Umbilical cord (tissue), 2 donors: ENCODE results near the gene OR2A25. TPM values are rescaled to one million over a fixed set of nuclear protein-coding genes. Genes with fewer than 3 reads are reported as not detected.
"Not testable (repeated sequence)": the region's sequence is repeated elsewhere in the genome, so short reads cannot be mapped to it uniquely, and the experiment has no call there.

Source experiments
- DNase-seq: peaks from one replicate; pipeline ENCODE4 v3.0.0-alpha.2; 2015; ENCODE audit warnings: low spot score
- total RNA-seq: library from RNA; depleted of rRNA; stranded (reverse); fragments of >200 nt; gene quantifications from one replicate; pipeline ENCODE4 v1.2.3, GENCODE V29; 2014; ENCODE audit warnings: low replicate concordance; ENCODE audit not compliant: insufficient read depth

OR2A25 gene, protein sequence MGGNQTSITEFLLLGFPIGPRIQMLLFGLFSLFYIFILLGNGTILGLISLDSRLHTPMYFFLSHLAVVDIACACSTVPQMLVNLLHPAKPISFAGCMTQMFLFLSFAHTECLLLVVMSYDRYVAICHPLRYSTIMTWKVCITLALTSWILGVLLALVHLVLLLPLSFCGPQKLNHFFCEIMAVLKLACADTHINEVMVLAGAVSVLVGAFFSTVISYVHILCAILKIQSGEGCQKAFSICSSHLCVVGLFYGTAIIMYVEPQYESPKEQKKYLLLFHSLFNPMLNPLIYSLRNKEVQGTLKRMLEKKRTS
- total RNA-seq, result 7.9 TPM

DNA sequence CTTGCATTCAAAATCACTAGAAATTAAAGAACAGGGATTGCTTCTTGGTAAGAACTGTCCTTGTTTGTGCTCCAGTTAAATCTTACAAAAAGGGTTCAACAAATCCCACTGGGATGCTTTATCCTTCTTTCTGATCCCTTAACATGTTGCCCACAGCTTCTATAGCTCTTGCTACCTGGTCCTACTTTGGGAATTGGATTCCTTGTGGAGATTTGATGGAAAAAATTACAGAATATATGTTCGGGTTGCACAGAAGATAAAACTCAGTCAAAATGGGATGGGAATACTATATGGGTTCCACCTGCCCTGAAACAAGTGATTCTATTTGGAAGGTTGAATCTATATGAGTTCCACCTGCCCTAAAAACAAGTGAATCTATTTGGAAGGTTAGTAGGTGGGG, at the start of gene OR2A25:
Gene OR2A25 (plus strand): TSS at position 301 of the 400 bp plus-strand sequence. CDS start 4,409 bp downstream, outside the sequence.
- no peak for DNase-seq

DNA sequence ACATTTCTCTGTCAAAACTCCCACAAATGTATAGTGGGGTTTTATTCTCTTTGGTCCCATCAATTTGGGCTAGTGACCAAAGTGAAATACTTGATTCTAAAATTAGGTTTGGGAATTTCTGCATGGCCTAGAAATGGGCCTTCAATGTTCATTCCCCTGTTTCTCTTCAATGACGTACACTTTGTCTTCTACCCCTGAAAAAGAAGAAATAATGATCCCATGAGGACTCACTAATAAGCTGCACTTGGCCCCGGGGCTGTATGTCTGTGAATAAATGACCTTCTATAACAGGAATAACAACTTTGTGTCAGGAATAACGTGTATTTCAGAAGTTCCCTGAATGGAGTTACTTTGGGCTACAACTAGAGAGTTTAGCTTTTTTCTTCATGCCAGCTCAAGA, 49.3 kb upstream of the OR2A25 start:
- DNase-seq, result no peak

DNA sequence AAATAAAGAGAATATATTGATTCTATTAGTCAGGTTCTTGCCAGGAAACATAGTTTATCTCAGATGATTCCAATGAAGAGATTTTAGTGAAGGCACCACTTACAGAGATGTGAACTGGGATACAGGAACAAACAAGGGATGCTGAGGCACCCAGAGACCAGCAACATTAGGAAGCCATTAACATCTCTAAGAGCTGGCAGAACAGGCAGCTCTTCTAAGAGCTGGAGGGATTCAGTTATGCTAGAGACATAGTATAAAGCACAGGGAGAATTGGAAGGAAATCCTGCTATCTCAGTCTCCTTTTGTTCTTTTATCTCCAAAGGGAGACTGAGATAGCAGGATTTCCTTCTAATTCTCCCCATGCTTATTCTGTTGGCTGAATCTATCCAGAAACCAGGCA, 47.4 kb upstream of the OR2A25 start:
- peak; percentile 21 for DNase-seq

DNA sequence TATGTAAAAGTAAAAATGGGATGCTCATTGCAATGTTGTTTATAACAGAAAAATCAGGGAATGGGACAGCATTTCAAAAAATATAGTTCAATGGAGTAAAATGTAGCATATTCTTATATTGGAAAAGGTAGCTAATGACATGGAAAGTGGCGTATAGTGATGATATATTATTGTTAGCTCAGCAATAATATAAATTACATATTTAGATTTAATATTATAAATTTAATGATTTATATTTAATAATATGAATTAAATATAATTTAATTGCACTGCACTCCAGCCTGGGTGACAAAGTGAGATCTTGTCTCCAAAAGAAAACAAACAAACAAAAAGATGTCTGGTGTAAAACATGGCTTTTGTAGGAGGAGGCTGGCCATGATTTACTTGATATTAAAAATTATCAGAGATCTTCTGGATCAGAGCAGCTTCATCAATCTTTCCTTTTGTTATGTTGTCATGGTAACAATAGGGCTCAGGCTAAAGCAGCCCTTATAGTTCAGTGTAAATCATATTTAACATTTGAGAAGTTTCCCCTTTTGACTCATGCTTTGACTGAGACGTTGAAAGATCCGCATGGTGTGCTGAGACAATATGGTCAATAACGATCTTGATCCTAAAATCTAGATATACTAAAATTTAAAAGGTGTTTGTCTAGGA, 46.3 kb upstream of the OR2A25 start:
- no peak for DNase-seq

DNA sequence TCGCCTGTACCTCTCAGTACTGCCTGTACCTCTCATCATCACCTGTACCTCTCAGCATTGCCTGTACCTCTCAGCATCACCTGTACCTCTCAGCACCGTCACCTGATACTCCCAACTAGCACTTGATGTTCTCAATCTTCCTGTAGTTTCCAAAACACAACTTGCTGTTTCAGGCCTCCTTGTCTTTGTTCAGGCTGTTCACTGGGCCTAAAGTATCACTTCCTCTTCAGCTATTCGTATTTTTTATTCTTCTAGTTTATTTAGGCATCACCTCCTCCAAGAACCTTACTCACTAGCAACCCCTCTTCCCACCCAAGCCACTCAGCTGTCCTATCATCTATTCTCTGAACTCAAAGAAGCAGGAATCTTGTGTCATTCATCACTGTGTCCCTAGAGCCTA, 45.4 kb upstream of the OR2A25 start:
- DNase-seq, result no peak

DNA sequence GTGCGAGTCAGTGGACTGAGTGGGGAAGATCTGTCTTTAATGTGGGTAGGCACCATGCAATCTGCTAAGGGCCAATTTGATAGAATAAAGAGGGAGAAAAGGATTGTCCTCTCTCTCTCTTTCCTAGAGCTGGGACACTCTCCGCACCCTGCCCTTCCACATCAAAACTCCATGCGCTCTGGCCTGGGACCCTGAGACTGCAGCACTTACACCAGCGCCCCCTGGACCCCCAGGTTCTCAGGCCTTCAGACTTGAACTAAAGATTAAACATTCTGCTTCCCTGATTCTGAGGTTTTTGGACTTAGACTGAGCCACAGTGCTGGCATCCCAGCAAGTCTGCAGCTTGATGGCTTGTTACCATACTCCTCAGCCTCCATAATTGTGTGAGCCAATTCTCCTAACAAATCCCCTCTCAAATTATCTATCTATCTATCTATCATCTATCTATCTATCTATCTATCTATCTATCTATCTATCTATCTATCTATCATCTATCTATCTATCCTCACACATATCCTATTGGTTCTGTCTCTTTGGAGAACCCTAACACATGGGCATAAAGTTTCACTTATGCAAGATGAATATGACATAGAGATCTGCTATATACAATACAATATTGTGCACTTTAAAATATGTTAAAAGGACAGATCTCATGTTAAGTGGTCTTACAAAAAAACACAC, 43.3 kb upstream of the OR2A25 start:
- DNase-seq, result no peak

DNA sequence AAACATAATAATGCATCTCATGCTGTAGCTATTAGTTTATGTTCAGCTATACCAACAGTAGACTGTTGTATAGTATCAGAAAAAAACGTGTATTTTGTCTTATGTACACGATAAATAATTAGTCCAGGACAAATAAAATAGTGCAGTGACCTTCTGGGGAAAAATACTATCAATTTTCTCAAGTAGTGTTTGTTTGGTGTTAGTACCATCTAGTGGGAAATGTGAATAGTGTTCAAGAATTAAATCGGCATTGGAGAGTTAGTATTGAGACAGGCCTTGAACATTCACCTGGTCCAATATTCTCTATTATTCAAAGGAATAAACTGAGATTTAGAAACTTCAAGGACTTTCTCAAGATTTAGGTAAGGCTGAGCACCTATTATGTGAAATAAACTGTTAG, 42.5 kb upstream of the OR2A25 start:
- DNase-seq, result peak; percentile 56

DNA sequence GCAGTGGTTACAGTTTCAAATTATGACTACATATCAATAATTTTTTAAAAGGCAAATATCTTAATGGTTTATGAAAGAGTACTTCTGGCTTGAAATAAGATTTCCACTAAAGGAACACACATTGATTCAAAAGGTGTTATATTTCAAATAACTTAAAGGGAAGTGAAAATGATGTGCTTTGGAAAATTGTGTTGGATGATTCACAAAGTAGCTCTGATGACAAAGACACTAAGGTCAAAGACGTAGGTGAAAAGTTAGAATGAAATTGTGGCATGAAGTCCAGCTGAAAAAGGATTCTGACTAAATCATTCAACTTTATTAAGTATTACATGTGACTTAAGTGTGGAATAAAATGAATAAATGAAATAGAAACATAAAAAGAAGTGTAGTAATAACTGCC, 41.6 kb upstream of the OR2A25 start:
- no peak for DNase-seq

DNA sequence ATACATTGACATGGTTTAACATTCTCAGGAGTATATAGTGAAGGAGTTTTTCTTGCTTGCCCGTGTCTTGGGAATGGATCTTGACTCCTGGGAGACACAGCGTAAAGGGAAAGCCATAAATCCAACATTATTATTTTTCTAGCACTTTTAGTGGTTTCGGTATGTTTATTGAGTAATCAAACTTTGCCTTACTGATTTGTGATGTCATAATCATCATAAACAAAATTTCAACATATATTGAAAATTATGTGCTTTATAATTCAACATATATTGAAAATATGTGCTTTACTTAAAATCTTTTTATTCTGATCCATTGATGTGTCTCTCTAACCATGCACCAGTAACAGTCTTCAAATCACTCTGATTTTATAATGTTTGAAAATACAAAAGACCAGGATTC, 41.1 kb upstream of the OR2A25 start:
- DNase-seq, result no peak

DNA sequence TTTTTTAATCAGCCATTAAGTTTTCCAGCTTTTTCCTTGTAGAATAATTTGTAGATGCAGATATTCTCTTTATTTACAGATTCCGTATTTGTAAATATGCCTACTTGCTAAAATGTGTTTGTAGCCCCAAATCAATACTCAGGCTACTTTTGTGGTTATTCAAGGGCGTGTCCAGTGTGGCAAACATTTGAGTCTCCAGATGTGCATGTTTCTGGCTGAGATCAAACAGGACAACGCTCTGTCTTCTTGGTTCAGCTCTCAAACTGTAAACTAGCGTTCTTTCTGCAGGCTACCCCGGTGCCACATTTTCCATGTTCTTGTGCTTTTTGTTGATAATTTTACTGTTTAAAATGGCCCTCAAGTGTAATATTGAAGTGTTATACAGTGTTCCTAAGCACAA, 37.1 kb upstream of the OR2A25 start:
- no peak for DNase-seq

DNA sequence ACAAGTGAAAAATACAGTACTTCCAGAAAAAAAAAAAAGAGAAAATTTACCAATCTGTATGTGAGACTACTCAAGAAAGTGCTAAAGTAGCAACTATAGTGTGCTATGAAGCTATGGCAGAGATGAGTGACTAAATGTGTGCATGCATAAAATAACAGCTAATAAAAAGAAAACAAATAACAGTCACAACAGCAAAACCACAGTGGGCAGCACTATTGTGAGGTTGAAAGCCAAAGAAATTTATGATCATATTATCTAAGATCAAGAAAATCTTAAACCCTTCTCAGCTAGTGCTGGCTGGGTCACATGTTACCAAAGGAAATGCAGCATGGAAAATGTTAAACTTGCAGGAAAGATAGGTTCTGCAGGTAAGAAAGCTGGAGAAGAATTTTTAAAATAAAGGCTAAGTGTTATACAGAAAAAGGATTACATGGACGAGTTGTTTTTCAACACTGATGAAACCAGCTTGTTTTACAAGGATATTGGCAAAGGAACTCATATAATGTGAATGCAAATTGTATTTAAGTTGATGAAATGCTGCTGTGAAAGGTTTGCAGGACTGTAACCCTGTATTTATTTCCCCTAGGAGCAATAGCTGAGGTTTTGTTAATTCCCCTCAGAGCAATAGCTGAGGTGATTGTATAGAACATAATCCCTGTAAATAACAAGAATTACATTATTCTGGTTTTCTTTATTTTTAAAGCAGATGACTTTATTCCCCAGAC, 36.5 kb upstream of the OR2A25 start:
- DNase-seq, result peak; percentile 58

DNA sequence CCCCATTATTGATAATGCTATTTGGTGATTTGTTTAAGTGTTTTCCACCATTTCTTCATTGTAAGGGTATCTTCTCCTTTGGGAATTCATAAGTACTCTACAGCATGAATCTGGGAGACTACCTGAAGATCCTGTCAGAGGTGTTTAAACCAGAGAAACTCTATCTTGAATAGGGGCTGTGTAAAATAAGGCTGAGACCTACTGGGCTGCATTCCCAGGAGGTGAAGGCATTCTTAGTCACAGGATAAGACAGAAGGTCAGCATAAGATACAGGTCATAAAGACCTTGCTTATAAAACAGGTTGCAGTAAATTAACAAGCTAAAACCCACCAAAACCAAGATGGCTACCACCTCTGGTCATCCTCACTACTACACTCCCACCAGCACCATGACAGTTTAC, 34.2 kb upstream of the OR2A25 start:
- DNase-seq, result no peak

DNA sequence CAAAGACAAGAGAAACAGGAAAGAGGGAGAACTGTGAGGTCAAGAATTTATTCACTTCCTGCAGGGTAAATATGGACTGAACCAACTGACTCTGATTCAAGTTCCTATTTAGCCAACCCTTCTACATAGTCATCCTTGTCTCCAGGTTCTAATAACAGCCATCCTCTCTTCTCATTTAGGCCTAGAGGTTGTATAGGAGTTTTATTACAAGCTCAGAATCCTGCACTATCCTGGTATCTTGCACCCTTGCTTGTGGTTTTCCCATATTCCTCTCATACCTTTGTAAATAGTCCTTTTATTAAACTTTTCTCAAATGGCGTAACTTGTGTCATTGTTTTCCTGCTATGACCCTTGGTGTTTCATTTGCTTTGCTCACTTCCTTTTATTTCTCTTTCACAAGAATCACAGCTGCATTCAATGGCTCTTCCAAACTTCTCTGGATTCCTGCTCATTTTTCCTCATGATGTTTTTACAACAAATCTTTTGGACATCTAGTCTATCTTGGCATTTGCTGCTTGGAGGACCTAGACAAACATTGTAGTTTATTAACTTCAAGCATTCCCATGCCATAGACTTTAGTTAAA, 33.2 kb upstream of the OR2A25 start:
- DNase-seq, result no peak

DNA sequence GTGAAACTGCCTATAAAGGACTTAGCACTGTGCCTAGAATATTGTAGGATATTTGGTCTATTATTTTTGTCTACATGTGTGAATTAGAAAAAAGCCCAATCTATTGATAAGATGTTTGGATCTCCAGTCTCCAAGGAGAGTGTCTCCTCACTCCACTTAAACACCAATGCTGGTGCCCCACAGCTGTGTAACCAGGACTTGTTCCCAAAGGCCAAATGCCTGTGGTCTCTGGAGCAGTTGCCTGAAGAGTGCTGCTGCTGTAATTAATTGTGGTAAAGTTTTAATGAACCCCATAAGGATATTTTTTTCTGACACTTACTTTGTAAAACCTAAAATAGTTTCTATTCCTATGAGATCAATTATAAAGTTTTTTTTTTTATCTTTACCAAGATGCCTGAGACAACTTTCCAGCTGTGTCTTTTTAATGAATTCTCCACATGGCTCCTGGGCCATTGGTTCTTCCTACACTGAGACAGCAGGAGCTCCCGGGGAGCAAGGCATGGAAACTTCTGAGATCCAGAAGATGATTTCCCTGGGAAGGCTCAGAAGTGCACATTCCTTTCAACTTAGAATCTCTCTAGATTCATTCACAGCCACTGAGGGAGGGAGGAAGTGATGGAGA, 32.1 kb upstream of the OR2A25 start:
- no peak for DNase-seq

DNA sequence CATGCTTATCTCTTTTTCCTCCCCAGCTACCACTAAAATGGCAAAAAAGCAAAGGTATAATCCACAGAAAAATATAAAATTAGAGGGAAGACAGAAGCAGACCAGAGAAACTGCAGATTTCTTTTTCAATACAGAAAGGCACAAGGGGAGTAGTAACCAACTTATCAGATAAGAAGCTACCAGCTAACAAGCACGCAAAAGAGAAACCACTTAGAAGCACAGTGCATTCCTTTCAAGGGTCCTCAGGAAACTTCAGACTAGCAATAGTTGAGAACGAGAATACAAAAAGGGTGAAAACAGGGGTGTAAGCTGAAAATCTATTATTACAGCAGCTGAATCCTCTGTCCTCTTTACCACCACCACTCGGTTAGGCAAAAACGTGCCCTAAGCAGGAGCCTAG, 30.7 kb upstream of the OR2A25 start:
- DNase-seq, result no peak

DNA sequence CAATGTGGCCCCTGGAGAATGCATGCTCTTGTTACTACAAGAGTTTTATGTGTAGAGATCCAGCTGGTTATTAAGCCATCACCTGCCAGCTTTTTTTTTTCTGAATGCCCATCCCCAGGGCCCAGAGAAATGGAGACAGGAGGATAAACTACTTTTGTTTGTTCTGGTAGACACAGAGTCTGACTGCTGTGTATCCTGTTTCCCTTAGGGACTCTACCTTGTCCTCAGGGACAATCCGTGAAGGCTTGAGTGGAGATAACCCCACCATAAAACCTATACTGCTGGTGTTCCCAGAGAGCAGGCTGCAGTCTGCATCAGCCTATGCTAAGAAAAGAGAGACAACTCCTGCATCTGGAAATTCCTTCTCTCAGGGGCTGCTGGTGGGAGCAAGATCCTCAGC, 21.0 kb upstream of the OR2A25 start, which contains the start of gene OR2A5:
Gene OR2A5 (plus strand): TSS at position 301 of the 400 bp plus-strand sequence. CDS start 1,454 bp downstream, outside the sequence.
- no peak for DNase-seq

DNA sequence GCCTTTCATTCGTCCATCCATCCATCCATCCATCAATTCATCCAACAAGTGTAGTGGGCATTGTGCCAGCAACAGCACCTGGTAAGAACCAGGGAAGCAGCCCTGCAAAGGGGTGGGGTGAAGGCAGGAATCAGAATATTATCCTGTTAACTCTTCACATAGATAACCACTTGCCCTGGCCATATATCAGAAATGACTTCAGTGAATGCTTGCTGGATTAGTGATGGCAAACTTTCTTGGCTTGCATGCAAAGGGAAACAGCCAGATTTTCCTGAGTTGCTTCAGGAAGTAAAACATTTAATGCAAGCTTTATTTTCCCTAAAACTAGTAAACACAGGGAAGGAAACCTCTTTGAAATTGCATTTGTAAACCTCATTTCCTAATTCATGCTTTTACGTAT, 20.1 kb upstream of the OR2A25 start:
- peak; percentile 90 for DNase-seq

DNA sequence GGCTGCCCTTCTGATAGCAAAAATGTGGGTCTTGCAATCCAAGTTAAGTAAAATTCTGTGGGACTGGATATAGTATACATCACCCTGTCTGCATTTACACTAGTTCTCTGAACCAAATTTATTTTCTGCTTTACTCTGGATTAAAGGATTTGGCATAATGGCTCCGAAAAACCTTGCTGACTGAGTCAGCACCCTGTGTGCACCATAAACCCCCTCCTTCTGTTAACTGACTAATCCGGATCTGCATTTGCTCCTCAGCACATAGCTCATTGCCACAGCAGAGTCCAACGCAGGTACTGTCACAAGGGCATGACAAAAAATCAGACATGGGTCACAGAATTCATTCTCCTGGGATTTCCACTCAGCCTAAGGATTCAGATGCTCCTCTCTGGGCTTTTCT, 19.5 kb upstream of the OR2A25 start:
- peak; percentile 95 for DNase-seq

DNA sequence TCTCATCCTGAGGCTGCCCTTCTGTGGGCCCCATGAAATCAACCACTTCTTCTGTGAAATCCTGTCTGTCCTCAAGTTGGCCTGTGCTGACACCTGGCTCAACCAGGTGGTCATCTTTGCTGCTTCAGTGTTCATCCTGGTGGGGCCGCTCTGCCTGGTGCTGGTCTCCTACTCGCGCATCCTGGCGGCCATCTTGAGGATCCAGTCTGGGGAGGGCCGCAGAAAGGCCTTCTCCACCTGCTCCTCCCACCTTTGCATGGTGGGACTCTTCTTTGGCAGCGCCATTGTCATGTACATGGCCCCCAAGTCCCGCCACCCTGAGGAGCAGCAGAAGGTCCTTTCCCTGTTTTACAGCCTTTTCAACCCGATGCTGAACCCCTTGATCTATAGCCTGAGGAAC, 18.7 kb upstream of the OR2A25 start:
- not testable (repeated sequence) for DNase-seq

DNA sequence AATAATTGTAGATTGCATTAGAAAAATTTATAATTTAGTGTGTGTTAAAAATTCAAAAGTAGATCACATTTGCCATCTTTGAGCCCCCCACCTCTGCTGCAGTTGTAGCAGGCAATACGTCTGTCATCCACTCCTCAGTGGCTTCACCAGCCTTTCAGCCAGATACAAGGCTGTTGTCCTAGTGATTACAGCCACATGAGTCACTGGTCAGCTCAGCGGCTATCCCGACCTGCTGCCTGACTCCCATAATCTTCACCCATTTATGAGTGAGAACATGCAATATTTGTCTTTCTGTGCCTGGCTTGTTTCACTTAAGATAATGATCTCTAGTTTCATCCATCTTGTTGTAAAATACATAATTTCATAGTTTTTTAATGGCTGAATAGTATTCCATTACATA, 11.7 kb upstream of the OR2A25 start:
- no peak for DNase-seq

DNA sequence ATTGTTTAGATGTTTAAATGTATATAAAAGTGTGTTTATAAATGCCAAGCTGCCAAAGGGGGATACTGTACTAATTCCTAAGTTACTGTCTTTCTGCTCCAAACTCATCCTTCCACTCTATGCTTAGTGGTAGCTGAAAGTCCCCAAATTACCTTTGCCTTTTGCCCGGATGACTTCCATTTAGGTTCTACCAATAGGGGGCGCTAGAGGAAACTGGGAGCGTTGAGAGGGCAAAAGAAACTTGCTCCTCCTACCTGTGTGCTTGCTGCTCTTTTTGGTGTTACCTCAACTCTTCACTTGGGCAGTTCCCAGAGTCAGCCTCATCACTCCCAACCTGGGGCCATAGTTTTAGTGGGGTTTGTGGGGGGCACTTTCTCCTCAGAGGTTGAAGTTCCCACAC, 5.9 kb upstream of the OR2A25 start:
- no peak for DNase-seq
